Measurements from ENCODE around the gene FOSL2.

Gene FOSL2

GRCh38 chr2:28398101-28398834 lies 5.6 kb downstream of the FOSL2 start:
- no peaks in the 10 kb centered on the region for H3K9me3 ChIP-seq (ENCODE audit: control insufficient read depth, insufficient read depth, low read depth, low read length)
- H3K36me3 ChIP-seq (ENCODE audit: control insufficient read depth in 2 of 2, insufficient read depth in 1 of 2, low read length in 2 of 2): no peaks in the 10 kb centered on the region
- H3K4me1 ChIP-seq (ENCODE audit: control insufficient read depth, insufficient read depth, low read length): peaks cover 22% of the 10 kb centered on the region
- no peak overlapping the region for H3K4me3 ChIP-seq (ENCODE audit: low read depth, low read length)
- TF ChIP-seq ZNF677 (tag by site-specific recombination; IDR thresholded peaks at IDR 0.05) (no peak), ZNF837 (tag by site-specific recombination; IDR thresholded peaks at IDR 0.05) (no peak), ZBTB21 (tag by site-specific recombination; IDR thresholded peaks at IDR 0.05) (no peak), TSHZ1 (tag by site-specific recombination; IDR thresholded peaks at IDR 0.05; ENCODE audit: borderline replicate concordance) (no peak), HOXA7 (CRISPR knock-in tag; IDR thresholded peaks at IDR 0.05; ENCODE audit: borderline replicate concordance) (no peak), ZNF488 (tag by site-specific recombination; IDR thresholded peaks at IDR 0.05) (no peak), ZNF558 (tag by site-specific recombination; IDR thresholded peaks at IDR 0.05) (no peak), ZFHX2 (tag by site-specific recombination; conservative IDR thresholded peaks at IDR 0.05) (no peak), ZNF626 (tag by site-specific recombination; IDR thresholded peaks at IDR 0.05) (no peak), ZNF658 (tag by site-specific recombination; IDR thresholded peaks at IDR 0.05) (no peak), ZNF311 (tag by site-specific recombination; IDR thresholded peaks at IDR 0.05; ENCODE audit: borderline replicate concordance) (no peak), ZNF280D (tag by site-specific recombination; IDR thresholded peaks at IDR 0.05) (no peak), ZNF335 (tag by site-specific recombination; conservative IDR thresholded peaks at IDR 0.05) (no peak), ZNF26 (tag by site-specific recombination; IDR thresholded peaks at IDR 0.05) (no peak), ZNF449 (tag by site-specific recombination; IDR thresholded peaks at IDR 0.05) (no peak), ZNF610 (tag by site-specific recombination; IDR thresholded peaks at IDR 0.05; ENCODE audit: borderline replicate concordance) (no peak), PRDM1 (tag by site-specific recombination; IDR thresholded peaks at IDR 0.05) (no peak), ZNF701 (tag by site-specific recombination; IDR thresholded peaks at IDR 0.05) (no peak), MEIS1 (CRISPR knock-in tag; IDR thresholded peaks at IDR 0.05; ENCODE audit: borderline replicate concordance) (no peak), ZNF639 (tag by site-specific recombination; IDR thresholded peaks at IDR 0.05) (no peak)
- no peak overlapping the region for H3K27ac ChIP-seq (ENCODE audit: extremely low read depth, low read depth, low read length)
- ChIA-PET POLR2A (no interaction called here), CTCF (interaction anchor here (0.7 kb wide), 1 partner anchor 159 kb away, joined by 3 read pairs; no protein-coding TSS in a partner anchor)

Measured in HEK293 (cell line).